HEK293 (cell line): ENCODE data around the gene CFAP46.

Source experiments
- CTCF ChIA-PET: fragments of 350-600 bp; formaldehyde crosslinking; extraction: SDS; loops from one replicate; lab custom pipeline; 2021; ENCODE audit warnings: antibody characterized with exemption; lab: Yijun Ruan, JAX
- POLR2A ChIA-PET: fragments of 300-600 bp; formaldehyde crosslinking; extraction: SDS; loops from one replicate; lab custom pipeline; 2020; ENCODE audit warnings: antibody characterized with exemption, inconsistent platforms; lab: Yijun Ruan, JAX
- H3K27ac ChIP-seq: fragments of 200-500 bp; sonication (Bioruptor generic); 2 replicates; pipeline ENCODE4 v1.5.1; 2014; ENCODE audit warnings: low read depth, low read length, control low read depth, inconsistent platforms; ENCODE audit errors: extremely low read depth
- H3K36me3 ChIP-seq, 2 experiments: fragments of 200-500 bp in 1 of 2; sonication (Bioruptor generic) in 1 of 2; 1 replicate in 1 of 2; 2 replicates in 1 of 2; pipeline ENCODE4 v1.5.1; 2014 to 2017; ENCODE audit warnings: inconsistent platforms in 2 of 2, low read length in 2 of 2; ENCODE audit not compliant: control insufficient read depth in 2 of 2, insufficient read depth in 1 of 2
- H3K4me1 ChIP-seq: fragments of 200-500 bp; sonication (Bioruptor generic); 2 replicates; pipeline ENCODE4 v1.5.1; 2014; ENCODE audit warnings: mild to moderate bottlenecking, low read length, inconsistent platforms; ENCODE audit not compliant: control insufficient read depth, insufficient read depth
- H3K4me3 ChIP-seq: 2 replicates; pipeline ENCODE4 v1.5.1; 2011; ENCODE audit warnings: low read depth, mild to moderate bottlenecking, control low read depth, low read length, moderate library complexity
- H3K9me3 ChIP-seq: fragments of 200-500 bp; sonication (Bioruptor generic); 2 replicates; pipeline ENCODE4 v1.5.1; 2014; ENCODE audit warnings: low read depth, low read length, inconsistent platforms; ENCODE audit not compliant: control insufficient read depth, insufficient read depth
- BCL11A ChIP-seq: fragments of 450-650 bp; formaldehyde crosslinking; IDR thresholded peaks from 2 replicates; pipeline ENCODE4 v1.5.1; 2016; ENCODE audit warnings: low read depth, missing biosample characterization, missing genetic modification characterization
- INSM2 ChIP-seq: fragments of 450-650 bp; formaldehyde crosslinking; IDR thresholded peaks from 2 replicates; pipeline ENCODE4 v1.5.1; 2016; ENCODE audit warnings: missing biosample characterization, missing genetic modification characterization
- ZBTB48 ChIP-seq: fragments of 450-650 bp; formaldehyde crosslinking; IDR thresholded peaks from 2 replicates; pipeline ENCODE4 v1.5.1; 2016; ENCODE audit warnings: missing biosample characterization, missing genetic modification characterization
- ZFP69B ChIP-seq: fragments of 450-650 bp; formaldehyde crosslinking; IDR thresholded peaks from 2 replicates; pipeline ENCODE4 v1.5.1; 2016; ENCODE audit warnings: missing biosample characterization, missing genetic modification characterization
- ZNF175 ChIP-seq: fragments of 450-650 bp; formaldehyde crosslinking; IDR thresholded peaks from 2 replicates; pipeline ENCODE4 v1.5.1; 2016; ENCODE audit warnings: missing biosample characterization, missing genetic modification characterization
- ZNF24 ChIP-seq: fragments of 450-650 bp; formaldehyde crosslinking; IDR thresholded peaks from 2 replicates; pipeline ENCODE4 v1.5.1; 2016; ENCODE audit warnings: missing biosample characterization, missing genetic modification characterization
- ZNF26 ChIP-seq: fragments of 450-650 bp; formaldehyde crosslinking; IDR thresholded peaks from 2 replicates; pipeline ENCODE4 v1.5.1; 2016; ENCODE audit warnings: missing biosample characterization, missing genetic modification characterization
- ZNF324 ChIP-seq: fragments of 450-650 bp; formaldehyde crosslinking; IDR thresholded peaks from 2 replicates; pipeline ENCODE4 v1.5.1; 2016; ENCODE audit warnings: missing biosample characterization, missing genetic modification characterization
- ZNF354C ChIP-seq: fragments of 450-650 bp; formaldehyde crosslinking; IDR thresholded peaks from 2 replicates; pipeline ENCODE4 v1.5.1; 2016; ENCODE audit warnings: missing biosample characterization, missing genetic modification characterization, low read depth, borderline replicate concordance
- ZNF391 ChIP-seq: fragments of 450-650 bp; formaldehyde crosslinking; IDR thresholded peaks from 2 replicates; pipeline ENCODE4 v1.5.1; 2016; ENCODE audit warnings: low read depth, missing biosample characterization, missing genetic modification characterization, borderline replicate concordance
- ZNF394 ChIP-seq: fragments of 450-650 bp; formaldehyde crosslinking; IDR thresholded peaks from 2 replicates; pipeline ENCODE4 v1.5.1; 2016; ENCODE audit warnings: missing biosample characterization, missing genetic modification characterization, mild to moderate bottlenecking, moderate library complexity, borderline replicate concordance
- ZNF416 ChIP-seq: fragments of 450-650 bp; formaldehyde crosslinking; IDR thresholded peaks from 2 replicates; pipeline ENCODE4 v1.5.1; 2016; ENCODE audit warnings: missing biosample characterization, missing genetic modification characterization
- ZNF48 ChIP-seq: fragments of 450-650 bp; formaldehyde crosslinking; IDR thresholded peaks from 2 replicates; pipeline ENCODE4 v1.5.1; 2016; ENCODE audit warnings: missing biosample characterization, missing genetic modification characterization
- ZNF561 ChIP-seq: fragments of 450-650 bp; IDR thresholded peaks from 2 replicates; pipeline ENCODE4 v1.5.1; 2018; ENCODE audit warnings: missing biosample characterization, missing genetic modification characterization, borderline replicate concordance
- ZNF624 ChIP-seq: fragments of 450-650 bp; formaldehyde crosslinking; IDR thresholded peaks from 2 replicates; pipeline ENCODE4 v1.5.1; 2017; ENCODE audit warnings: missing biosample characterization, missing genetic modification characterization

The CFAP46 gene

GRCh38 chr10:132910186-132910880 is 32.0 kb downstream of the CFAP46 start (continued):
- TF ChIP-seq ZNF354C (no peak), ZNF394 (tag by site-specific recombination) (no peak), ZFP69B (tag by site-specific recombination) (no peak)

DNA sequence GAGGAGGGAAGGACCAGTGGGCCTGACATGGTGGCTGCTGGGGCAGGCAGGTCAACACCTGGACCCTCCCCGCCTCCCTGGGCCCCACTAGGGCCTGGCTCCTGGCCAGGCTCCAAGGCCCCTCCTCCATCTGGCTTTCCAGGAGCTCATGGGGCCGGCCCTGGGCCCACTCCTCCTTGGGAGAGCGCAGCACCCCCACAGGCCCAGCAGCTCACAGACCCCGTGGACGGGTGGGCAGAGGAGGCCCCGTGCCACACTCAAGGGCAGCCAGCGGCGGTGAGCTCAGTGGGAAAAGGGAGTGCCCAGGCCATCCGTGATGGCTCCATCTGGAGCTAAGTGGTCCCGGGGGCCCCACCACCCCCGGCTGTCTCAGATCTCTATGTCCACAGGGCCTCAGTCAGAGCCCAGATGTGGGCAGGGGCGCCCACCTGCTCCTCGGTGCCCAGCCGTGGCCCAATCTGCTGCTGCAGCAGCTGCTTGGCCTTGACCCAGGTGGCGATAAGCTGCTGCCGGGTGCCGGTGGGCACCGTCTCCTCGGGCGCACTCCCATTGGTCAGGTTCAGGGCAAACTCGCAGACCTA is 32.8 kb downstream of the CFAP46 start:
- no peak overlapping the region for H3K4me3 ChIP-seq
- POLR2A ChIA-PET: no interaction called here
- H3K4me1 ChIP-seq: no peaks in the 10 kb centered on the region
- no peak overlapping the region for H3K27ac ChIP-seq
- H3K36me3 ChIP-seq: no peaks in the 10 kb centered on the region
- CTCF ChIA-PET: interaction anchor here (1.3 kb wide), 1 partner anchor 216 kb away, joined by 4 read pairs; no protein-coding TSS in a partner anchor
- TF ChIP-seq ZNF48 (tag by site-specific recombination) (no peak), ZNF24 (tag by site-specific recombination) (no peak), INSM2 (no peak), ZNF624 (no peak), ZBTB48 (tag by site-specific recombination) (no peak), ZNF391 (tag by site-specific recombination) (no peak), ZNF175 (tag by site-specific recombination) (no peak), ZNF324 (tag by site-specific recombination) (no peak), ZNF26 (tag by site-specific recombination) (no peak), ZNF561 (no peak), ZNF416 (tag by site-specific recombination) (no peak)
- no peaks in the 10 kb centered on the region for H3K9me3 ChIP-seq

DNA sequence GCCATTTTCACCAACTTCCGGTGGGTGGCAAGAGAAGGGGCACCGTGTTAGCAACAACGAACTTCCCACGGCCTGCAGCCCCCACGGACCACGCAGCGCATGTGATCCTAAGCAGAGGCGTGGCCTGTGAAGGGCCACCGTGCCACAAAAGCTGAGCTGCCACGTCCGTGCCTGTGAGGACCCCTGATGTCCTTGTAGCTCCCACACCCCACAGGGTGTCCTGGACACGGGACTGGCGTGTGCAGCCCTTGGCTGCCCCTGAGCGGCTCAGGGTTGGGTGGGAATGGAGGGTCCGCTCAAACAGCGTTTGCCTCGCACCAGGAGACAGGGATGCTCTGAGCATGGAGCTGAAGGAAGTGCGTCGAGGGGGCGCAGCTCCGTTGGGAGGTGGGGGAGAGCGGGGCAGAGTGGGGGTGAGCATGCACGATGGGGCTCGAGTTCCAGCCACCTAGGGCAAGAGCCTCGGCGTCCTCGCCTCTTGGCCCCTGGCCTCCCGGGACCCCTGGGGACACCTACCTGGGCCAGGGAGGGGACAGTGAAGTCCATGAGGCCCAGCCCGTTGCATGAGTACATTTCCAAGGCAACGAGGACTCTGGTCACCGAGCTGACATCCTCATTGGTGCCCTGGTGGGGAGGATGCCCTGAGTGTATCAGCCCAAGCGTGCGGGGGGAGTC is 33.6 kb downstream of the CFAP46 start:
- Histone ChIP-seq H3K4me1 (no peaks in the 10 kb centered on the region), H3K9me3 (no peaks in the 10 kb centered on the region), H3K4me3 (no peak overlapping the region), H3K36me3 (no peaks in the 10 kb centered on the region), H3K27ac (no peak overlapping the region)
- CTCF ChIA-PET: interaction anchor here (1.3 kb wide), 1 partner anchor 216 kb away, joined by 4 read pairs; no protein-coding TSS in a partner anchor
- POLR2A ChIA-PET: no interaction called here
- no peak for TF ChIP-seq BCL11A
